Stimulated activated CD4-positive, alpha-beta T cell treated with anti-CD3 and anti-CD28 coated beads, Interleukin-15, amount 100 ng/mL, for 1 hour (primary cell): ENCODE data around the gene PLAAT2.

ENCODE experiments used
- DNase-seq, 2 donors: peaks; one replicate each; pipeline ENCODE4 v3.0.0-alpha.2; 2020; ENCODE audit warnings: low read depth in 1 of 2, low spot score in 1 of 2

The PLAAT2 gene

DNA sequence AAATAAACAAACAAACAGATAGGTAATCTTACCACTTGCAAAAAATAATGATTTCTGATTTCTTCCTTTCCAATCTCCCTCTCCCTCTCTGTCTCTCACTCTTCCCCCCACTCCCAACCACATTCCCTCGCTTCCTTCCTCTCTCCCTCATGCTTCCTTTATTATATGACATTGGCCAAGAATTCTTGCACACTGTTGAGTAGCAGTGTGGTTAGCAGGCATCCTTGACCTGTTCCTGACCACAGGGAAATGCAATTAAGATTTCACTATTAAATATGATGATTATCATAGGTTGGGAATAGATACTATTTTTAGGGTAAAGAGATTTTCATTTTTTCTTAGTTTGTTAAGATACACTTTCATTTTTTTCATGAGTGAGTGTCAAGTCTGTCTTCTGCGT, 41.3 kb downstream of the PLAAT2 start:
- DNase-seq = no peak

DNA sequence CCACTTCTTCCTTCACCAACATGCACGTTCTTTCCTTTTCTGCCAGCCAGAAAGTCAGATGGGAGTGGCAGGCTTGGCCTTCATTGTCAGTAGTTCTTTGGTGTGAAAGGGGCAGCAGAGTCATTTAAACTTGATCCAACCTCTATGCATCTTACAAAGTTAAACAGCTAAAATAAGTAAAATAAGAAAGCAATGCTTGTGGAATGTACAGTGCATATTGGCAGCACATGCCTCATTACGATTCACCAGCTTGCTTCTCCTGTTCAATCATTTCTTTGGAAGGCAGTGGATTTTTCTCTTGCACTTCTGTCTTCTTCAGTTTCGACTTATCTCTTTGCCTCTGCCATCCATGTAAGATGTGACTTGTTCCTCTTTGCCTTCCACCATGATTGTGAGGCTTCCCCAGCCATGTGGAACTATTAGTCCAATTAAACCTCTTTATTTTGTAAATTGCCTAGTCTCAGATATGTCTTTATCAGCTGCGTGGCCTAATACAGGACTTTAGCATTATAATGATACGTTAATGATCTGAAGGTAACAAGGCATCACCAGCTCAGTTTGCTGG, 42.5 kb downstream of the PLAAT2 start:
- DNase-seq = no peak

DNA sequence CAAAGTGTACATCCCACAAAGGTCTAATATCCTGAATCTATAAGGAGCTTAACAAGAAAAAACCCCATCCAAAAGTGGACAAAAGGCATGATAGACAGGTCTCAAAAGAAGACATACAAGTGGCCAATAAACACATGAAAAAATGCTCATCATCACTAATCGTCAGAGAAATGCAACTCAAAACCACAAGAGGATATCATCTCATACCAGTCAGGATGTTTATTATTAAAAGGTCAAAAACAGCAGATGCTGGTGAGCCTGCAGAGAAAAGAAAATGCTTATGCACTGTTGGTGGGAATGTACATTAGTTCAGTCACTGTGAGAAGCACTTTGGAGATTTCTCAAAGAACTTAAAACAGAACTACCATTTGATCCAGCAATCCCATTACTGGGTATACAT, 44.6 kb downstream of the PLAAT2 start:
- no peak for DNase-seq

DNA sequence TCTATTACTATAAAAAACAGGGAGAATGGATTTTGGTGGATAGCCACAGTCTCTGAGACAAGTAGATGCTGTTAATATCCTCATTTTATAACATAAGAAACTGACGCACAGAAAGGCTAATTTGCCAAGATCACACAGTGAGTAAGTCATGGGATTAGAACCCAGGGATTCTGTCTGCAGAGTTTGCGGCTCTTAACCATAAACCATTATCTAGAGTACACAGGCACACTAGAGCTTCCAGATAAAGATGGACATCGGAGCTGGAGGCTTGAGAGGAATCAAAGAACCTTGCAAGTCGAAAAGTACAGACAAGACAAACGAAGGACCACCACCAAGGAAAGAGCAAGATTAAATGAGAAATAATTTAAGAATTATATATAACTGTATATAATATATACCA, 46.0 kb downstream of the PLAAT2 start:
- DNase-seq = no peak

DNA sequence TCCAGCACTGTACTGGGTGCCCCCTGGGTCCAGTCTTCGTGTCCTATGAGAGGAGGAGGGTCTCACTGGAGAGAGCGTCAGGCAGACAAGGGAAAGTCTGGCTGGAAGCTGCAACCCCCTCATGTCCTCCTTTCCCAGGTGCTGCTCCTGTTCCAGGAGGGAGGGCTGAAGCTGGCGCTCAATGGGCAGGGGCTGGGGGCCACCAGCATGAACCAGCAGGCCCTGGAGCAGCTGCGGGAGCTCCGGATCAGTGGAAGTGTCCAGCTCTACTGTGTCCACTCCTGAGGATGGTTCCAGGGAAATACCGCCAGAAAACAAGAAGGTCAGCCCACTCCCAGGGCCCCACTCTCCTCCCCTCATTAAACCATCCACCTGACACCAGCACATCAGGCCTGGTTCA, 47.1 kb downstream of the PLAAT2 start:
- DNase-seq = no peak

DNA sequence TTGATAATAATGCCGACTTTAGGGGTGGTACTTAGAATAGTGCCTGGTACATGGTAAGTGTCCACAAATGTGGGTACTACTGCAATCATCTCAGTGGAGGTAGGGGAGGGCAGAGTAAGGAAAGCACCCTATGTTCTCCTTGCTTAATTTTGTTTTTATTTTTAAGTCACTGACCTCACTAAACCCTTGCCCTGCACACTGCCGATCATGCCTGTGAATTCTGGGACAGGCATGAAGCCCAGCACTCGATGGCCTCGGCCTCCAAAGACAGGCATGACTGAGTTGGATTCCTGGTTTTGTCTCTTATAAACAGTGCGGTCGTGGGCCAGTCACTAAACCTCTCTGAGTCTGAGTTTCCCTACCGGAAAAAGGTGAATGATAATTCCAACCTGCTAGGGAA, 50.4 kb downstream of the PLAAT2 start:
- DNase-seq = no peak

DNA sequence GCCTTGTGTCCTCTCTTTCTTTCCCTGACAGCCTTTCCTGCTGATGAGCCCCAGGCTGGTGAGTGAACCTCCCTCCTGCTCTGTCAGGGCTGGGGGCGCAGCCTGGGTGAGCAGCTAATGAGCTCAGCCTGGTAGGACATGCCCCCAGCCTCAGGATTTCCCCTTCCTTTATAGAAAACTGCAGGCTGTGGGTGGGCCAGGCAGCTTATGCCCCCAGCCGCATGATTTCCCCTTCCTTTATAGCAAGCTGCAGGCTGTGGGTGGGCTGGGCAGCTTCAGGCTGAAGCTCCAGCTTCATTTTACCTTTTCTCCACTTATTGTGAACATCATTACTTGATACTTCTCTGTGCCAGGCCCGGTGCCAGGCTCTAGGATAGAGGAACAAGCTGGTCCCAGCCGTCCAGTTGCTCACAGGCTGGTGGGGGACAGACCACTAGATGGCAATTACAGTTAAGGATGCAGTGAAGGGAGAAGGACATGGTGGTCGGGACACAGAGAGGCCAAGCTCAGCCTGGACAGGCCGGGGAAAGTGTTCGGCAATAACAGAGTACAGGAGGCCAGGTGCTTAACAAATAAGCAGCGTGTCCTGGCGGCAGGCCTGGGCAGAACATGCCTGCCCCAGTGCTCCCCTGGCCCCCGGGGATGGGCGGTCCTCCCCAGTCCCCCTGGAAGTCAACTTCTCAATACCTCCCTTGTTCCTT, 52.0 kb downstream of the PLAAT2 start:
- no peak for DNase-seq

DNA sequence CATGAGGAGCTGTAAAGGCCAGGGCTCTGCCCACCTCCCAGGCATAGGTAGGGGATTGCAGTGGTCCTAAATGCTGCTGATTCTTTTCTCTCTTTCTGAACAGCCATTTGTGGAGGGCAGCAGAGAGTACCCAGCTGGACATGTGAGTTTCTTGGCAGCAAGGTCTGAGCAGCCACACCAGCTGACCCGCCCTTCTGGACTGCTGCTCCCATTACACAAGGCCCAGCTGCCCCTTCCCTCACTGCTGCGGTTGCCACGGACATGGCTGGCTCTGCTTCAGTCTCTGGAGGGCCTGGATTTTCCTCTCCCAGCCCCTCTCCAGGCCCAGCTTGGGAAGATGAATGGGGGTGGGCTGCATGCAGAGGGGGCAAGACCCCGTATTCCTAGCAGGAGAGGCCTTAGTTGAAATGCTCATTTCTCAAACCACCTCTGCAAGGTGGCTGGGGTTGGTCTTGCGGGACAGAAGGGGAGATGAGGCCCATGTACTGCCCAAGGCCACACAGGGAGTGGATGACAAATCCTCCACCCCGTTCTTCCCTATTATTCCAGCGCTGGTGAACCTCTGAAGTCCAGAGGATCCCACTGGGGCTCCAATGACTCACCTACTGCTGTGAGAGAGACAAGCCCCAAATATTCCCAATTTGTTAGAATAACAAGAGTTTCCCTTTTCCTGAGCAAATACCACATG, 52.7 kb downstream of the PLAAT2 start:
- no peak for DNase-seq

DNA sequence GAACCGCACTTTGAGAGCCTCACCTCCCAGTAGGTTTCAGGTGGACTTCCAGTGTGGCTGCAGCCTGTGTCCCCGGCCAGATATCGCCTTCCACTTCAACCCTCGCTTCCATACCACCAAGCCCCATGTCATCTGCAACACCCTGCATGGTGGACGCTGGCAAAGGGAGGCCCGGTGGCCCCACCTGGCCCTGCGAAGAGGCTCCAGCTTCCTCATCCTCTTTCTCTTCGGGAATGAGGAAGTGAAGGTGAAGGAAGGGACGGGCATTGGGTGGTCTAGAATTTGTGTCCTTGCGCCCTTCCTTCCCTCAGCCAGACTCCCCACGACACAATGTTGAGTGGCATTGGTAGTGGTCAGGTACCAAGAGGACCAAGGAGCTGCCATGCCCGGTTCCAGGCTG, 54.4 kb downstream of the PLAAT2 start:
- no peak for DNase-seq

DNA sequence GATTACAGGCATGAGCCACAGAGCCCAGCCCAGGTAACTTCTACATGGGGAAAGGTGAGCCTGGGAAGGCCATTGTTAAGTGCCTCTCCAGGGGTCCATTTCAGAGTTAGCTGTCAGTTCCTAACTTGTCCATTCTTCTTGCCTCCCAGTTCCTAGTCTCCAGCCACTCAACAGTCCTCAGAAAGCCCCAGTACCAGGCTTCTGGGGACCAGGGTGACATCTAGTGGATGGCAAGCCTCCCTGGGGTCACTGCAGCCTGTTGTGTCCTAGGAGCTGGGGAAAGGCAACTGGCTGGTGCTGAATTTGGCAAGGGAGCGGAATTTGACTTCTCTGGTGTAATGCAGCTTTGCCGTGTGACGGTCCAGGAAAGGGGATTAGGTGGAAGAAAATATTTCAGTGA, 55.2 kb downstream of the PLAAT2 start:
- no peak for DNase-seq

DNA sequence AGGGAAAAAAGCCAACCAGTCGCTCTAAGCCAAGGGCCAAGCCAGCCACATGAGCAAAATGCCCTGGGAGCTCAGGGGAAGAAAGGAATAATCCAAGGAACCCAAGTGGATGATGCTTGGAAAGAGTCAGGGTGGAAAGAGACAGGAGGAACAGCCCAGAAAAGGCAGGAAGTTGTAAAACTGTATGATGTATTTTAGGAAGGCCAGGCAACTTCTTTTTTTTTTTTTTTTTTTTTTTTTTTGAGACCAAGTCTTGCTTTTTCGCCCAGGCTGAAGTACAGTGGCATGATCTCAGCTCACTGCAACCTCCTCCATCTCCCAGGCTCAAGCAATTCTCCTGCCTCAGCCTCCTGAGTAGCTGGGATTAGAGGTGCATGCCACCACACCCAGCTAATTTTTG, 55.7 kb downstream of the PLAAT2 start:
- DNase-seq = no peak

DNA sequence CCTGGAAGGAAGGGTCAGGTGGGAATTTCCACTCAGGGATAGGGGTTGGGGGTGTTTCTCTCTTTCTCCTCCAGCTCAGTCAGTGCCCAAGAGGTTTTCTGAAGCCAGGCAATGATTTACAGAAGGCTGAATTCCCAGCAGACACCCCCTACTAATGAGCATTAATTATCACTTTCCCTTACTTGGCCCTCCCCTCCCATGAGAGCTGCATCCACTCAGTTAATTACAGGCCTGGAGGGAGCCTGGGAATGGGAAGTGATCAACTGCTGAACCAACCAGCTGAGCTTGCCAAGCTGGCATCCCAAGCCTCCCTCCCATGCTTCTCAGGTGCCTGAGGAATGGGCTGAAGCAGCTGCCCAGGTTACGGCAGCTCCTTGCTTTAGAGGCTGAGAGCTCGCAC, 56.3 kb downstream of the PLAAT2 start:
- no peak for DNase-seq

DNA sequence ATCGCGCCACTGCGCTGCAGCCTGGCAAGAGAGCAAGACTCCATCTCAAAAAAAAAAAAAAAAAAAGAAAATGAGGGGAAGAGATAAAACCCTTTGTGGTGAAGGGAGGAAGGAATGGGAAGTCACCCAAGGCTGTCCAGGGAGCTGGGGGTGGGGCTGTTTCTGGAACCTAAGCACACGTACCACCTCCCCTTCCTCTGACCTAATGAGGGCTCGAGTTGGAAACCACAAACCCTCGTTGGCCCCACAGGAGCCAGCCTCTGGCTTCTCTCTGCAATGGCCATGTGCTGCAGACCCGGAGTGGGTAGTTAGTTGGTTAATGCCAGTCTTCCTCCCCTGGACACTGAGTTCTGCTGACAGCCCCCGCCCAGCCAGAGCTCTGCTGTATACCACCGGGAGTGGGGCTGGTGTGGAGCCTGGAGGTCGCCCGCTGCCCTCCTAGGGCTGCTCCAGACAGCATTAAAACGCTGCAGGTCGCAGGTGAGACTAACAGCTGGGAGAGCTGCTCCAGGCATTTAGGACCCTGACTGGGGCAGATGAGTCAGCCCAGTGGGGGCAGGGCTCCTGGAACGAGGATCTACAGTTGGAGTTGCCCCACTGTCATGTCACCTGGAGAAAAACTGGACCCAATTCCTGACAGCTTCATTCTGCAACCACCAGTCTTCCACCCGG, 57.2 kb downstream of the PLAAT2 start, which contains the start of gene LGALS12:
TSS of gene LGALS12 (plus strand) at position 228 of the 672 bp plus-strand sequence. CDS start at position 603, 375 bp downstream.
- no peak for DNase-seq

DNA sequence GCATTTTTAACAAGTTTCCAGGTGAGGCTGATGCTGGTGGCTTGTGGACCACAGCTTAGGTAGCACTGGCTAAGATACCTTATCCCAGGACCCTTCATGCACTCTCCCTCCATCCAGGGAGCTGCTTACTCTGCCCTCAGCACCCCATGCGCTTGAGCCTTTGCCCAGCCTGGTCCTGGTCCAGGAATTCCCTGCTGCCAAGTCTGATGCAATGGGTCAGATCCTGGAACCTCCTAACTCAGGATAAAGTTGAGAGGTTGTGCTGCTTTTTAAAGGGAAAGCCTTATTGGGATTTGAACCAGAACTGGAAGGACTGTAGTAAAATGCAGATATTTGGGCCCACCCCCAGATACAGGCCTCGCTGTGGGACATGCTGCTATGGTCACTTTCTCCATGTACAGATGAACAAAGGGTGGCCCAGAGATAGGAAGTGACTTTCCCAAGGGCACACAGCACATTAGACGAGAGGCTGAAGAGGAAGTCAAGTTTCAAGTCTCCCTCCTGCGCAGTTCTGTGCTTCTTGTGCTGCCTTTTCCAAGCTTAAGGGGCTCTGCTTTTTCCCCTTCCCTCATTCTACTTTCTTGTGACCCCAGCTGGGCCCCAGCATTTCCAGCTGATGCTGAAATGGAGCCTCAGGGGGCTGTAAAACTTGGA, 58.1 kb downstream of the PLAAT2 start:
- no peak for DNase-seq

DNA sequence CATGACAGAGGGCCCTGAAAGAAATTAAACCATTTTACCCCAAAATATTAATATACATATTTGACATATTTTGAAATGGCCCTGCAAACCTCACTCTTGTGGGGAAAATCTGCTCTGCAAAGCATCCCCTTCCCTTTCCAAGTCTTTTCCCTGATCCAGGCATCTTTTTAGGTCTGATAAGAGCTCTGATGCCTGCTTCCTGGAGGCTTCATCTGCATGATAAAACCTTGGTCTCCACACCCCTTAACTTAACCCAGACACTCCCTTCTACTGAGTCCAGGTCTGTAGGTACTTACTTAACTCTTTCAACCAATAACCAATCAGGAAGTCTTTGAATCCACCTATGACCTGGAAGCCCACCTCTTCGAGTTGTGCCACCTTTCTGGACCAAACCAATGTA, 59.1 kb downstream of the PLAAT2 start:
- DNase-seq = no peak

DNA sequence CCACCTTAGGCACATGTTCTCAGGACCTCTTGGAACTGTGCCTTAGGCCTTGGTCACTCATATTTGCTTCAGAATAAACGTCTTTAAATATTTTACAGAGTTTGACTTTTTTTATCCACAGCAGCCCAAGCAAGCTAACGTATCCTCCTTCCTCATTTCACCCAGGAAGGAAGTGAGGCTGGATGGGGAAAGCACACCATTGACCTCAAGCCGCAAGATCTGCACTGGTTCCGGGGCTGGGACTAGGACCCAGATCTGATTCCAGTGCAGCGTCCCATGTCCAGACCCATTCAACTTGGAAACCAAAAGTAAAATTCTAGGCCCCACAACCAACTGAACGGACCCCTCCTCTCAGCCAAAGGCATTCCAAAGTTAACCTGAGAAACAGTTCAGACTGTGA, 59.7 kb downstream of the PLAAT2 start:
- DNase-seq = no peak
